T-helper 9 cell (primary cell): ENCODE results near the gene CCDC85C.

Experiments used
- DNase-seq: peaks from one replicate; pipeline ENCODE4 v3.0.0-alpha.2; 2020

Gene CCDC85C

GRCh38 chr14:99519931-99520421 is 84.0 kb downstream of the CCDC85C start:
- no peak for DNase-seq

GRCh38 chr14:99519347-99519881 is 84.6 kb downstream of the CCDC85C start:
- DNase-seq, result no peak

GRCh38 chr14:99518441-99519346 is 85.3 kb downstream of the CCDC85C start:
- DNase-seq, result peak; percentile 86

GRCh38 chr14:99517643-99518381 is 86.2 kb downstream of the CCDC85C start:
- DNase-seq, result no peak

- DNase-seq, result no peak
These were observed 87.0 kb downstream of the CCDC85C start for GRCh38 chr14:99516871-99517642.

GRCh38 chr14:99516156-99516870 is 87.7 kb downstream of the CCDC85C start:
- DNase-seq, result no peak

- DNase-seq, result no peak
These were observed 88.5 kb downstream of the CCDC85C start for GRCh38 chr14:99515301-99516155.

- no peak for DNase-seq
These were observed 89.3 kb downstream of the CCDC85C start for GRCh38 chr14:99514552-99515300.

- DNase-seq, result no peak
These were observed 90.0 kb downstream of the CCDC85C start for GRCh38 chr14:99513946-99514551.

- no peak for DNase-seq
These were observed 90.8 kb downstream of the CCDC85C start for GRCh38 chr14:99513183-99513694.

GRCh38 chr14:99512571-99513182 is 91.3 kb downstream of the CCDC85C start:
- DNase-seq, result no peak

GRCh38 chr14:99512110-99512449 is 91.9 kb downstream of the CCDC85C start:
- no peak for DNase-seq

GRCh38 chr14:99511421-99512109 is 92.4 kb downstream of the CCDC85C start:
- DNase-seq, result no peak

GRCh38 chr14:99510556-99511139 is 93.4 kb downstream of the CCDC85C start:
- DNase-seq, result no peak

GRCh38 chr14:99509871-99510555 is 94.0 kb downstream of the CCDC85C start:
- DNase-seq, result no peak

GRCh38 chr14:99508896-99509629 is 94.9 kb downstream of the CCDC85C start:
- no peak for DNase-seq
